Transverse colon (tissue), 4 donors: ENCODE results near the gene GFPT1. TPM values are rescaled to one million over a fixed set of nuclear protein-coding genes. Genes with fewer than 3 reads are reported as not detected.

Experiments used
- DNase-seq: peaks from one replicate; pipeline ENCODE4 v3.0.0-alpha.2; 2019
- H3K27ac ChIP-seq, 4 donors: fragments of 200-600 bp; sonication (generic); 2 replicates each; pipeline ENCODE4 v1.5.1; 2016 to 2018; ENCODE audit warnings: inconsistent platforms in 4 of 4
- H3K27me3 ChIP-seq: fragments of 200-600 bp; sonication (generic); 2 replicates; pipeline ENCODE4 v1.5.1; 2017; ENCODE audit warnings: inconsistent platforms
- H3K36me3 ChIP-seq, 4 donors: fragments of 200-600 bp; sonication (generic); 2 replicates each; pipeline ENCODE4 v1.5.1; 2017 to 2019; ENCODE audit warnings: inconsistent platforms in 4 of 4
- H3K4me1 ChIP-seq, 4 donors: fragments of 200-600 bp; sonication (generic); 2 replicates each; pipeline ENCODE4 v1.5.1; 2017 to 2020; ENCODE audit warnings: inconsistent platforms in 4 of 4
- H3K4me3 ChIP-seq, 4 donors: fragments of 200-600 bp; sonication (generic); 1 replicate in 1 of 4; 2 replicates in 3 of 4; pipeline versions ENCODE4 v1.5.1 to v1.6.1; 2017 to 2019; ENCODE audit warnings: inconsistent platforms in 4 of 4
- H3K9me3 ChIP-seq, 2 donors: fragments of 200-600 bp; sonication (generic); 2 replicates each; pipeline ENCODE4 v1.5.1; 2017 to 2019; ENCODE audit warnings: inconsistent platforms in 2 of 2
- CTCF ChIP-seq, 5 experiments: fragments of 200-600 bp in 3 of 5; fragments of 450-650 bp in 2 of 5; sonication (generic) in 3 of 5; IDR thresholded peaks; 1 replicate in 2 of 5; 2 replicates in 3 of 5; pipeline ENCODE4 v1.5.1; 2016 to 2017; ENCODE audit warnings: antibody characterized with exemption in 5 of 5, inconsistent platforms in 3 of 5, mild to moderate bottlenecking in 2 of 5, moderate library complexity in 1 of 5
- EP300 ChIP-seq: sonication (generic); formaldehyde crosslinking; IDR thresholded peaks from one replicate; pipeline ENCODE4 v1.6.1; 2017; ENCODE audit warnings: antibody characterized with exemption, low read depth
- POLR2A ChIP-seq: fragments of 450-650 bp; IDR thresholded peaks from one replicate; pipeline ENCODE4 v1.6.1; 2016; ENCODE audit warnings: antibody characterized with exemption, mild to moderate bottlenecking, moderate library complexity
- POLR2AphosphoS5 ChIP-seq, 3 donors: sonication (generic); formaldehyde crosslinking; IDR thresholded peaks; one replicate each; pipeline ENCODE4 v1.6.1; 2016; ENCODE audit warnings: antibody characterized with exemption in 3 of 3
- WGBS, 2 donors: methylation state at CpG; one replicate each; pipeline ENCODE4 v1.1.5; 2018; ENCODE audit warnings: low coverage in 1 of 2; 5-methylcytosine and 5-hydroxymethylcytosine counted together
- in situ Hi-C, 4 donors: fragments of 200-750 bp; cut with MboI; loops; one replicate each; pipeline versions ENCODE4 v1.15.0 to v1.15.1; 2017; ENCODE audit warnings: low sequenced_read_pairs in 3 of 4, low pct_ligation_motif_present in 1 of 4, low pct_unique_long_range_greater_than_20kb in 1 of 4
- intact Hi-C: fragments of 100-400 bp; cut with DNase I; formaldehyde crosslinking; loops from one replicate; pipeline ENCODE4 v1.15.1; 2023; ENCODE audit warnings: low total_unique reads
- total RNA-seq, 4 donors: library from RNA; depleted of rRNA; stranded (reverse); fragments of >200 nt; gene quantifications; one replicate each; pipeline ENCODE4 v1.1.0, GENCODE V29; 2016

The GFPT1 gene
- total RNA-seq, 4 donors from 2014 or later, result 28.4 to 108 (median 46.9) TPM

GRCh38 chr2:69291721-69292120 is 95.3 kb downstream of the GFPT1 start:
- 71 to 80% methylated on average over 3 of the region's 3 CpGs for WGBS, 2 donors
- DNase-seq, result no peak
- in situ Hi-C loops, result no loop called here

GRCh38 chr2:69291004-69291650 is 95.9 kb downstream of the GFPT1 start:
- no peak for DNase-seq
- TF ChIP-seq POLR2A (no peak), EP300 (no peak), POLR2AphosphoS5 (IDR thresholded peaks at IDR 0.05) (no peak)
- H3K4me1 ChIP-seq, result peaks cover 0 to 15% (median 9%) of the 10 kb centered on the region in 4 donors
- no peaks in the 10 kb centered on the region for H3K36me3 ChIP-seq
- in situ Hi-C loops (no loop called here), intact Hi-C loops (no loop called here)
- H3K4me3 ChIP-seq, result no peak overlapping the region
- H3K27ac ChIP-seq, result peak overlapping the region in 2 of 4 donors; percentile 56 to 67
- no peaks in the 10 kb centered on the region for H3K27me3 ChIP-seq
- no peaks in the 10 kb centered on the region for H3K9me3 ChIP-seq

More at GRCh38 chr2:69291721-69292120, 95.3 kb downstream of the GFPT1 start:
- no peaks in the 10 kb centered on the region for H3K27me3 ChIP-seq
- H3K4me1 ChIP-seq, result peaks cover 0 to 15% (median 9%) of the 10 kb centered on the region in 4 donors
- H3K4me3 ChIP-seq, result no peak overlapping the region
- peak overlapping the region in 2 of 4 donors; percentile 56 to 67 for H3K27ac ChIP-seq
- intact Hi-C loops, result no loop called here
- H3K36me3 ChIP-seq, result no peaks in the 10 kb centered on the region
- TF ChIP-seq CTCF (IDR thresholded peaks at IDR 0.05) (no peak), POLR2A (no peak), POLR2AphosphoS5 (IDR thresholded peaks at IDR 0.05) (no peak), EP300 (no peak)
- no peaks in the 10 kb centered on the region for H3K9me3 ChIP-seq

GRCh38 chr2:69288429-69288828 is 98.6 kb downstream of the GFPT1 start:
- Histone ChIP-seq H3K36me3 (no peaks in the 10 kb centered on the region), H3K4me1 (peaks cover 0 to 15% (median 9%) of the 10 kb centered on the region in 4 donors), H3K4me3 (no peak overlapping the region), H3K27ac (no peak overlapping the region), H3K27me3 (no peaks in the 10 kb centered on the region), H3K9me3 (no peaks in the 10 kb centered on the region)
- no peak for DNase-seq
- intact Hi-C loops (no loop called here), in situ Hi-C loops (no loop called here)
- WGBS, 2 donors, result 91 to 100% methylated on average over 1 of the region's 1 CpG
- TF ChIP-seq POLR2AphosphoS5 (IDR thresholded peaks at IDR 0.05) (no peak), POLR2A (no peak), CTCF (IDR thresholded peaks at IDR 0.05) (no peak), EP300 (no peak)

GRCh38 chr2:69287544-69287943 is 99.5 kb downstream of the GFPT1 start:
- 82 to 89% methylated on average over 5 of the region's 5 CpGs for WGBS, 2 donors
- TF ChIP-seq CTCF (IDR thresholded peaks at IDR 0.05), result no peak
- TF ChIP-seq POLR2A, result no peak
- TF ChIP-seq EP300, result no peak
- TF ChIP-seq POLR2AphosphoS5 (IDR thresholded peaks at IDR 0.05), result no peak

More at GRCh38 chr2:69287544-69287943, 99.5 kb downstream of the GFPT1 start:
- no peak for DNase-seq
- H3K27ac ChIP-seq, result no peak overlapping the region
- in situ Hi-C loops (no loop called here), intact Hi-C loops (no loop called here)
- H3K9me3 ChIP-seq, result no peaks in the 10 kb centered on the region
- H3K4me1 ChIP-seq, result peaks cover 0 to 15% (median 9%) of the 10 kb centered on the region in 4 donors
- no peak overlapping the region for H3K4me3 ChIP-seq
- no peaks in the 10 kb centered on the region for H3K36me3 ChIP-seq
- H3K27me3 ChIP-seq, result no peaks in the 10 kb centered on the region
